ENCODE data around the gene COL6A2. TPM values are rescaled to one million over a fixed set of nuclear protein-coding genes. Genes with fewer than 3 reads are reported as not detected.
"Not testable (repeated sequence)": the region's sequence is repeated elsewhere in the genome, so short reads cannot be mapped to it uniquely, and the experiment has no call there.

The COL6A2 gene
- total RNA-seq, 1 donor from 2014 or later: 735 TPM

- DNase-seq (ENCODE audit: low spot score): no peak
Measured at GRCh38 chr21:46141767-46142581, 44.1 kb downstream of the COL6A2 start.

GRCh38 chr21:46142582-46143473 lies 44.9 kb downstream of the COL6A2 start:
- DNase-seq (ENCODE audit: low spot score): no peak

- no peak for DNase-seq (ENCODE audit: low spot score)
Measured at GRCh38 chr21:46144464-46145070, 46.7 kb downstream of the COL6A2 start.

GRCh38 chr21:46145159-46145839 lies 47.4 kb downstream of the COL6A2 start:
- no peak for DNase-seq (ENCODE audit: low spot score)

GRCh38 chr21:46145840-46146691 lies 48.2 kb downstream of the COL6A2 start:
- no peak for DNase-seq (ENCODE audit: low spot score)

- DNase-seq (ENCODE audit: low spot score): no peak
Measured at GRCh38 chr21:46146856-46147255, 48.9 kb downstream of the COL6A2 start.

- not testable (repeated sequence) for DNase-seq (ENCODE audit: low spot score)
Measured at GRCh38 chr21:46147429-46147828, 49.5 kb downstream of the COL6A2 start.

- no peak for DNase-seq (ENCODE audit: low spot score)
Measured at GRCh38 chr21:46148106-46148505, 50.2 kb downstream of the COL6A2 start.

- peak; percentile 51 for DNase-seq (ENCODE audit: low spot score)
Measured at GRCh38 chr21:46149205-46149901, 51.4 kb downstream of the COL6A2 start.

GRCh38 chr21:46150073-46150472 lies 52.2 kb downstream of the COL6A2 start:
- DNase-seq (ENCODE audit: low spot score): peak; percentile 84

GRCh38 chr21:46150491-46151121 lies 52.7 kb downstream of the COL6A2 start:
- DNase-seq (ENCODE audit: low spot score): peak; percentile 85

- peak; percentile 87 for DNase-seq (ENCODE audit: low spot score)
Measured at GRCh38 chr21:46151261-46151988, 53.5 kb downstream of the COL6A2 start.

- DNase-seq (ENCODE audit: low spot score): peak; percentile 86
Measured at GRCh38 chr21:46151989-46152926, 54.3 kb downstream of the COL6A2 start.

- DNase-seq (ENCODE audit: low spot score): peak; percentile 80
Measured at GRCh38 chr21:46152927-46153246, 55.0 kb downstream of the COL6A2 start.

GRCh38 chr21:46153247-46154154 lies 55.6 kb downstream of the COL6A2 start:
- peak; percentile 85 for DNase-seq (ENCODE audit: low spot score)

Data from mesenteric fat pad (tissue), 1 donor.